ENCODE results near the gene AAMP. TPM values are rescaled to one million over a fixed set of nuclear protein-coding genes. Genes with fewer than 3 reads are reported as not detected.

AAMP gene
- total and polyA plus RNA-seq, 2 experiments from 2014 or later: 140 to 179 TPM

DNA sequence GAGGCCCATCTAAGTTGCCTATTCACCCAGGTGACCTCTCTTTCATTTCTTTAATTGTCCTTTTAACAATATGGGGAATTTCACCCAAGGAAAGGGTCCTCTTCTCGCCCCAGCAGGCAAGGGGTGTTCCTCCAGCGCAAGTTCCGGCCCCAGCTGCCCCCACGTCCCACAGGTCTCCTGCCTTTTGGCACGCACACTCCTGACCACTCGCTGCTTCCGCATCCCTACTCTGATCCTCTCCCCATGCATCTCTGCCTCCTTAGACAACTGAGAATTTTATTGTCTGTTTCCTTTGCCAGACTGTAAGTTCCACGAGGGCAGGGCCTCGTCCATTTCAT is 53.6 kb downstream of the AAMP start:
- Histone ChIP-seq H3K9me2 (replicated peaks; ENCODE audit: insufficient read depth) (no peaks in the 10 kb centered on the region), H3K4me1 (ENCODE audit: insufficient read depth) (peaks cover 26% of the 10 kb centered on the region)
- WGBS (ENCODE audit: low lambda C conversion rate, missing lambda C conversion rate): 66% methylated on average over 9 of the region's 9 CpGs

More for the DNA sequence above, 53.6 kb downstream of the AAMP start:
- no peak for DNase-seq (ENCODE audit: low spot score)
- Histone ChIP-seq H4K20me1 (ENCODE audit: insufficient read depth, poor library complexity, severe bottlenecking) (peaks cover 31% of the 10 kb centered on the region), H3K27ac (peak overlapping the region; percentile 99), H3K79me2 (peaks cover 46% of the 10 kb centered on the region), H2AFZ (peak overlapping the region; percentile 63), H3K9me3 (ENCODE audit: low read depth) (no peaks in the 10 kb centered on the region), H3K27me3 (no peaks in the 10 kb centered on the region), H3K4me3 (peak overlapping the region; percentile 39), H3K4me2 (peak overlapping the region; percentile 75), H3K36me3 (replicated peaks; ENCODE audit: insufficient read depth, low read depth) (no peaks in the 10 kb centered on the region)
- TF ChIP-seq, protein P1, sequence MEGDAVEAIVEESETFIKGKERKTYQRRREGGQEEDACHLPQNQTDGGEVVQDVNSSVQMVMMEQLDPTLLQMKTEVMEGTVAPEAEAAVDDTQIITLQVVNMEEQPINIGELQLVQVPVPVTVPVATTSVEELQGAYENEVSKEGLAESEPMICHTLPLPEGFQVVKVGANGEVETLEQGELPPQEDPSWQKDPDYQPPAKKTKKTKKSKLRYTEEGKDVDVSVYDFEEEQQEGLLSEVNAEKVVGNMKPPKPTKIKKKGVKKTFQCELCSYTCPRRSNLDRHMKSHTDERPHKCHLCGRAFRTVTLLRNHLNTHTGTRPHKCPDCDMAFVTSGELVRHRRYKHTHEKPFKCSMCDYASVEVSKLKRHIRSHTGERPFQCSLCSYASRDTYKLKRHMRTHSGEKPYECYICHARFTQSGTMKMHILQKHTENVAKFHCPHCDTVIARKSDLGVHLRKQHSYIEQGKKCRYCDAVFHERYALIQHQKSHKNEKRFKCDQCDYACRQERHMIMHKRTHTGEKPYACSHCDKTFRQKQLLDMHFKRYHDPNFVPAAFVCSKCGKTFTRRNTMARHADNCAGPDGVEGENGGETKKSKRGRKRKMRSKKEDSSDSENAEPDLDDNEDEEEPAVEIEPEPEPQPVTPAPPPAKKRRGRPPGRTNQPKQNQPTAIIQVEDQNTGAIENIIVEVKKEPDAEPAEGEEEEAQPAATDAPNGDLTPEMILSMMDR (IDR thresholded peaks at IDR 0.05; ENCODE audit: poor library complexity): no peak
- no peak for TF ChIP-seq EZH2phosphoT487 (IDR thresholded peaks at IDR 0.05; ENCODE audit: low read depth, severe bottlenecking, unreplicated experiment)
- no peak for TF ChIP-seq EZH2 (IDR thresholded peaks at IDR 0.05; ENCODE audit: borderline replicate concordance)

Small RNA genes lying within 50 kb of the gene (microRNA-seq; reads per million reads assigned to microRNA genes)
- gene MIR6513: 7.6 reads per million, percentile 19 among the genes with 10 or more reads in this experiment

Other genes with a start within 250 kb of the AAMP start
- 0.10 and 0.44 TPM in 2 replicates for gene RUFY4, start 200.9 kb downstream of the AAMP start, total RNA-seq
- gene RUFY4, start 200.9 kb downstream of the AAMP start, polyA plus RNA-seq: 1.5 TPM in 1 of 2 replicates, not detected in the other
- gene CXCR2, start 144.1 kb downstream of the AAMP start, total RNA-seq: 0.07 TPM in 1 of 2 replicates, not detected in the other
- gene CXCR2, start 144.1 kb downstream of the AAMP start, polyA plus RNA-seq: 0.09 and 0.56 TPM in 2 replicates
- not detected in 2 replicates for gene CXCR1, start 103.2 kb downstream of the AAMP start, total RNA-seq
- gene CXCR1, start 103.2 kb downstream of the AAMP start, polyA plus RNA-seq: not detected in 2 replicates
- 310 and 312 TPM in 2 replicates for gene ARPC2, start 52.9 kb downstream of the AAMP start, total RNA-seq
- 436 and 482 TPM in 2 replicates for gene ARPC2, start 52.9 kb downstream of the AAMP start, polyA plus RNA-seq
- 6.1 and 10.9 TPM in 2 replicates for gene GPBAR1, start 9.1 kb downstream of the AAMP start, total RNA-seq
- 23.4 and 25.6 TPM in 2 replicates for gene GPBAR1, start 9.1 kb downstream of the AAMP start, polyA plus RNA-seq
- 48.7 and 56.3 TPM in 2 replicates for gene PNKD, start 382 bp upstream of the AAMP start, total RNA-seq
- gene PNKD, start 382 bp upstream of the AAMP start, polyA plus RNA-seq: 140 and 145 TPM in 2 replicates
- 167 and 224 TPM in 2 replicates for gene TMBIM1, start 22.4 kb upstream of the AAMP start, total RNA-seq
- gene TMBIM1, start 22.4 kb upstream of the AAMP start, polyA plus RNA-seq: 265 and 302 TPM in 2 replicates
- gene CATIP, start 86.7 kb upstream of the AAMP start, total RNA-seq: 0.33 TPM in 1 of 2 replicates, not detected in the other
- gene CATIP, start 86.7 kb upstream of the AAMP start, polyA plus RNA-seq: 0.39 and 0.70 TPM in 2 replicates
- gene SLC11A1, start 112.1 kb upstream of the AAMP start, total RNA-seq: 0.60 and 0.72 TPM in 2 replicates
- gene SLC11A1, start 112.1 kb upstream of the AAMP start, polyA plus RNA-seq: 0.74 and 1.2 TPM in 2 replicates
- gene CTDSP1, start 129.7 kb upstream of the AAMP start, total RNA-seq: 124 and 142 TPM in 2 replicates
- gene CTDSP1, start 129.7 kb upstream of the AAMP start, polyA plus RNA-seq: 48.4 and 53.1 TPM in 2 replicates
- gene VIL1, start 149.0 kb upstream of the AAMP start, total RNA-seq: 218 and 261 TPM in 2 replicates
- gene VIL1, start 149.0 kb upstream of the AAMP start, polyA plus RNA-seq: 151 and 160 TPM in 2 replicates

Data from hepatocyte (in vitro differentiated cells).